NK-92 (cell line): Measurements from ENCODE around the gene DLD.
"Not testable (repeated sequence)": the region's sequence is repeated elsewhere in the genome, so short reads cannot be mapped to it uniquely, and the experiment has no call there.

Source experiments
- DNase-seq: peaks from one replicate; lab custom pipeline; 2025; ENCODE audit not compliant: unreplicated experiment; lab: John Stamatoyannopoulos, UW

DLD gene

GRCh38 chr7:107874111-107874510, 16.9 kb upstream of the DLD start:
- DNase-seq = no peak

- no peak for DNase-seq
Measured at GRCh38 chr7:107874605-107875446, 16.2 kb upstream of the DLD start.

GRCh38 chr7:107876916-107877315, 14.1 kb upstream of the DLD start:
- no peak for DNase-seq

- DNase-seq = no peak
Measured at GRCh38 chr7:107877731-107878382, 13.1 kb upstream of the DLD start.

- DNase-seq = no peak
Measured at GRCh38 chr7:107878636-107879035, 12.3 kb upstream of the DLD start.

GRCh38 chr7:107879400-107880035, 11.5 kb upstream of the DLD start:
- no peak for DNase-seq

- DNase-seq = no peak
Measured at GRCh38 chr7:107882766-107883165, 8.2 kb upstream of the DLD start.

GRCh38 chr7:107884066-107884818, 6.7 kb upstream of the DLD start:
- DNase-seq = no peak

- not testable (repeated sequence) for DNase-seq
Measured at GRCh38 chr7:107887827-107888226, 3.2 kb upstream of the DLD start.

- DNase-seq = no peak
Measured at GRCh38 chr7:107889992-107890391, 991 bp upstream of the DLD start.

- DNase-seq = no peak
Measured at GRCh38 chr7:107890493-107890961, 456 bp upstream of the DLD start.

GRCh38 chr7:107891636-107892366, 818 bp downstream of the DLD start:
- DNase-seq = no peak

- not testable (repeated sequence) for DNase-seq
Measured at GRCh38 chr7:107892367-107892741, 1.4 kb downstream of the DLD start.

- DNase-seq = no peak
Measured at GRCh38 chr7:107898997-107899594, 8.1 kb downstream of the DLD start.

GRCh38 chr7:107900496-107901015, 9.6 kb downstream of the DLD start:
- no peak for DNase-seq

GRCh38 chr7:107902381-107902780, 11.4 kb downstream of the DLD start:
- DNase-seq = no peak

GRCh38 chr7:107907790-107908189, 16.8 kb downstream of the DLD start:
- no peak for DNase-seq

GRCh38 chr7:107909445-107909844, 18.5 kb downstream of the DLD start:
- no peak for DNase-seq

GRCh38 chr7:107911981-107912380, 21.0 kb downstream of the DLD start:
- DNase-seq = no peak

- DNase-seq = no peak
Measured at GRCh38 chr7:107913851-107914250, 22.9 kb downstream of the DLD start.
